GM19467 (cell line): ENCODE data around the gene CCDC50.

Experiments used
- ATAC-seq: cut with Tn5 transposase; IDR thresholded peaks from one replicate; pipeline ENCODE4 v1.9.1; 2021; ENCODE audit warnings: mild to moderate bottlenecking, moderate library complexity; ENCODE audit not compliant: unreplicated experiment

CCDC50 gene

DNA sequence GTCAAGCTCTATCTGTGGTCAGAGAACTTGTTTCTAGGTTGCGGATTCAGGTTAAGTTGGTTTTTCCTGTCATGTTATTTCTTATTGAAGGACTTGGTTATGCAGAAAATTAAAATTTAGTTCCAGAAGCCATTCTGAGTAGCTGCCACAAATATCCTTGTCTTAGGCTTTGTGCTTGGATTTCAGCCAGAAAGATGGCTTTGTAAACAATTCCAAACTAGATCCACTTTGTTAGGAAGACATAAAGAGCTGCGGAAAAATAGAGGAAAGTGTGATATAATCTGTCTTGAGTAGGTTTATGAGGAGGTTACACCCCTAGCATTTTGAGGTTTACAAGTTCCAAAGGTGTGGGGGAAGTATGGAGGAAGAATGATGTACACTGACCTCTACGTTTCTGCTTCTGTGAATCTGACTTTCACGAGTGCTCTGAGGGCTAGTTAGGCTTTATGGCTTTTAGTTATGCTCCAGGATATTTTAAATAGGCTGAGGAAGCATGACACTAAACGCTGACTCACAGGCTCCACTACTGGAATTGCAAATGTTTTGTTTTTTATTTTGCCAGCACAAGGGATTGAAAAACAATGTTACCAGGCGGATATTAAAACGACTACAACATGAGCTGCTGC is 47.4 kb downstream of the CCDC50 start:
- ATAC-seq, result no peak

DNA sequence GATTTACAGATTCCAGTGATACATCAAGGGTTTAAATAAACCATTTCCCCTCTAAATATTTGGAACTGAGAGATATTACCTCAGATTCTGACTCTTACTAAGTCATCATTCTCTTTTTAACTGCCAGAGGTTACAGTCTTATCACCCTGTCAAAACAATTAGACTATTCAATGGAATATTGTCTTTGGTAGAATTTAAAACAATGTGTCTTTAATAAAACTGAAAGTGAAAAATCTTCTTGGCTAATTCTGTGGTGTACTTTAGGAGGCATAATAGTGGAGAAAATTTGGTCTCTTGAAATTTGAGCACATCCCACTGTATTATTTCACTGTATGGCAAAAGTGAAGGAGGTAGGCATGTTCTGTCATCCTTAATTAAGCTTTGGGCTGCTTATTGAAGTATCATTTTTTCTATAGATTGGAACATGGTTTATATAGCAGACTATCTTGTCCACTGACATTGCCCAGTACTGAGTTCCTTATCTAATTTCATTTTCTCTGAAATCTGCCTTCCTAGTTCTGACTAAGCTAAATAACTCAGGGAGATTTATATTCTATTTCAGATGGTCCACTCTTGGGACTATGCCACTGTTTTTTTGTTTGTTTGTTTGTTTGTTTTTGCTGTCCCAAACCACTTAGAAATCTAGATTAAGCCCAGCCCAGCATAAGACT is 49.1 kb downstream of the CCDC50 start:
- no peak for ATAC-seq

DNA sequence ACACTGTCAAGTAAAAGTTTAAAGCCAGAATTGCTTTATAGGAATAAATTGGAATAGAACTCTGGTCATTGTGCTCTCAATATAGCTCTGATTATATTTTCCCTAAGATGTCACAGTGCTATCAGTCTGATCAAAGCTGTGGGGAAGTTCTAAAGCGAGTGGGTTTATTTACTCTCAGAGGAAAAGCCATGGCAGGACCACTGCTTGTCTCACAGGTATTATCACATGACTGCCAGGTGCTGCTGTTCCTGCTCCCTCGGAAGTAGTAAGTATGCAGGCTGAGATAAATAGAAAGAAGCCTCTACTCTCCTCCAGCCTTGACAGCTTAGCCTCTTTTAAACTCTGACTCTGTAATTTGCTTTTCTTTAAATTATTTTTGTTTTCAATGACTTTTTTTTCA is 50.3 kb downstream of the CCDC50 start:
- ATAC-seq, result no peak

DNA sequence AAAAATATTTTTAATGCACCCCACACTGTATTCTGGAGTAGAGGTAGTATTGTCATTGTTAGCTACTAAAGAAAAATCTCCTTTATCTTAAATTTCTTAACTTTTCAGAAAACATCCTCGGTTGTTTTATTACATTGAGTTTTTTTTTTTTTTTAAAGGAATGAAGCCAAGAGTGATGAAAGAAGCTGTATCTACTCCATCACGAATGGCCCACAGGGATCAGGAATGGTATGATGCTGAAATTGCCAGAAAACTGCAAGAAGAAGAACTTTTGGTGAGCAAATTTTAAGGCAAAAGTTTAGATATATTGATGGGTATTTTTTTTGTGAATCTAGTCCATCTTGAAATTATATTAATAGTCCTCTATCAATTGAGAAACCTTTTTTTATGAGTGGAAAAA is 50.8 kb downstream of the CCDC50 start:
- no peak for ATAC-seq

DNA sequence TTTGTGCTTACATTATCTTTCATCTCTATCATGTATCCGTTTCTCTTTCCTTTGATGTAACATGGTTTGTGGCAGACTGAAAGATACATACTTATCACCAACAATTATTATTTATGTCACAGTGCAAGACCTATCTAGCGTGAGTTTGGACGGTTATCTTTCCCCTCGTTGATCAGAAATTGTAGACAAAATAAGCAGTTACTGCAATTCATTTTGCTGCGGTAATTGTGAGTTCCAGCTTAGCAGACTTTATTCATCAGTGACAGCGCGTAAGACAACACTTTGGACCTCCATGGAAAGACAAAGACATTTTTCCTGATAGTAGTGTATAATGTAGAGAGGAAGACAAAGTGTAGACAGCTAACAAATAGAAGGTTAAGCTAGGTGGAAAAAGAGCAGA is 52.1 kb downstream of the CCDC50 start:
- ATAC-seq, result no peak

DNA sequence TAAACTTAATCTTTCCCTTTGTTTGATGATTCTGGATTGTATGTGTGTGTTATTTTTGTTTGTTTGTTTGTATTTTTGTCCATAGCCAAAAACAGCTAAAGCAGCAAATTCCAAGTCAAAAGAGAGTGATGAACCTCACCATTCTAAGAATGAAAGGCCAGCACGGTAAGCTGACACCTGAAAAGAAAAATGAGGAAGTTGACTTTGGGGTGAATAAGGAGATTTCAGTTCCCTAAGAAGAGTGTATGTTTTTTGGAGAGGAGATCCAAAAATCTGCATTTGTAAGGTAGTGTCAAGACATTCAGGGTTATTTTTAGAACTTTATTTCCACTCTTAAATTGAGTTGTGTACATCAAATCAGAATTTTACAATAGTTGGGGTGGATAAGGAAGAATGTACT is 53.5 kb downstream of the CCDC50 start:
- no peak for ATAC-seq

DNA sequence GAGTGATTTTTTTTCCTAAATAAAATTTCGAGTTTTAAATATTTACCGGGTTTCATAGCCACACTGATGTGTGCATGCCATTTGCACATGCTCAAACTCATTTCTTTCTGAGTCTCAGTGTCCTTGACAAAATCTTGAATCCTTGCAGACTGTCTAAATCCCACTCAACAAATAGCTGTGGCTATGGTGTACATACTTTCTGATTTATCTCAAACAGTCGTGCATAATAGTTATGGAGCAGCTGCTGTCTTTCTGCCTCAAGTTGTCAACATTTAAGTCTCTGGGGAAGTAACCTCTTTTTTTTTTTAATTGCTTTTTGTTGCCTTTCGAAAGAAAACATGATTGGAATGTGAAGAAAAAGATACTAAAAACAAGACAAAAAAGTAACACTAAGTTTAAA is 53.9 kb downstream of the CCDC50 start:
- ATAC-seq, result no peak

DNA sequence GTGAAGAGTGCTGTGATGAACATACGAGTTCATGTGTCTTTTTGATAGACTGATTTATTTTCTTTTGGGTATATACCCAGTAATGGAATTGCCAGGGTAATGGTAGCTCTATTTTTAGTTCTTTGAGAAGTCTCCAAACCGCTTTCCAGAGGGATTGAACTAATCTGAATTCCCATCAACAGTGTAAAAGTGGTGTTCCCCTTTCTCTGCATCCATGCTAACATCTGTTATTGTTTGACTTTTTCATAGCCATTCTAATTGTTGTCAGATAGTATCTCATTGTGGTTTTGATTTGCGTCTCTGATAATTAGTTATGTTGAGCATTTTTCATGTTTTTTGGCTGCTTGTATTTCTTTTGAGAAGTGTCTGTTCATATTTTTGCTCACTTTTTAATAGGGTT is 55.9 kb downstream of the CCDC50 start:
- no peak for ATAC-seq

DNA sequence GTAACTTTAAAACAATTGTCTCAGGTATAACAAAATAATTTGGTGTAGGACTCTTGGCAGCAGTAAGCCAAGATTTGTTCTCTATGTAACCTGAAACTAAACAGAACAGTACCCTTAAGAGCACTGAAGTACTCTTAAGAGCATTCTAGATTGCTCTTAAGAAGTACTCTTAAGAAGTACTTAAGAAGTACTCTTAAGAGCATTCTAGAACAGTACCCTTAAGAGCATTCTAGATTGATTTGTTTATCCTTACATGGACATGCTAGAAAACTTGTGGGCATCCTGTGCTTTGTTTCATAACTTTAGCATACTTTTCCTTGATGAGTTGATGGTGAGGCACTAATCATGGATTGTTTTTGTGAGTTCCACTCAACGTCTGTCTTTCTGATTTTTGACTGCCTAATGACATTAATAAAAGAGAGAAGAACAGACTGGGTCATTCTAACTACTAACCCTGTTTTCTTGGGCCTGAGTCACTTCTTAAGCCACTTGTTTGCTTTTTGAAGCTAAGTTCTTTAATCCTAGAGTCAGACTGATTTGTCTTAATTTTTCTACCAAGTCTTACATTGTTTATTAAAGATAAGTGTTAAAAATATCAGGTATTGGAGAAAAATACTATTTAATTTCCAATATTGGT is 58.4 kb downstream of the CCDC50 start:
- no peak for ATAC-seq

DNA sequence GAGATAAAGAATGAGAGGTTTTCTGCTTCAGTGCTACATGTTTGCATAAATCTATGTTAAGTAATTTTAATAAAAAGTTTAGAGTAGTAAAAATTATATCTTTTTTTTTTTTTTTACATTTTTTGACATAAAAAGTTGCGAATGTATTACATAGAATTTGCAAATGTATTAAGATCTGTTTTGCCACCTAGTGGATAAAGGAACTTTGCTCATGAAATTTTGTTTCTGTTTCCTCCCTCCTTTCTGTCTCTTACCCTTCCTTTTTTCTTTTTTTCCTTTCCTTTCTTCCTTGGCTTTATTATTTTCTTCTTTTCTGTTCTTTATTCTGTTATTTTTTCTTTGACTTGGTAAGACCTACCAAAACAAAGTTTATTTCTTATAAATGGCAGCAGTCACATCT is 59.6 kb downstream of the CCDC50 start:
- ATAC-seq, result no peak

DNA sequence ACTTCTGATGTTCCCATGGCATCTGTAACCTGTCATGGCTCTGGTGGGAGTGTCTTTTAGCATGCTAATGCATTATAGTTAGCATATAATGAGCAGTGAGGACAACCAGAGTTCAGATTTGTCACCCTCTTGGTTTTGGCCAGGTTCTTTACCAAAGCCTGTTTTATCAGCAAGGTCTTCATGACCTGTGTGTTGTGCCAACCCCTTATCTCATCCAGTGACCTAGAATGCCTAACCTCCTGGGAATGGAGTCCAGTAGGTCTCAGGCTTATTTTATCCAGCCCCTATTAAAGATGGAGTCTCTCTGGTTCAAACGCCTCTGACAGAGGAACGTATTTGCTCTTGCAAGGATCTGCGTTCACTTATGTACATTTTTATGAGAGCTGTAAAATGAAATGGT is 61.4 kb downstream of the CCDC50 start:
- ATAC-seq, result no peak

DNA sequence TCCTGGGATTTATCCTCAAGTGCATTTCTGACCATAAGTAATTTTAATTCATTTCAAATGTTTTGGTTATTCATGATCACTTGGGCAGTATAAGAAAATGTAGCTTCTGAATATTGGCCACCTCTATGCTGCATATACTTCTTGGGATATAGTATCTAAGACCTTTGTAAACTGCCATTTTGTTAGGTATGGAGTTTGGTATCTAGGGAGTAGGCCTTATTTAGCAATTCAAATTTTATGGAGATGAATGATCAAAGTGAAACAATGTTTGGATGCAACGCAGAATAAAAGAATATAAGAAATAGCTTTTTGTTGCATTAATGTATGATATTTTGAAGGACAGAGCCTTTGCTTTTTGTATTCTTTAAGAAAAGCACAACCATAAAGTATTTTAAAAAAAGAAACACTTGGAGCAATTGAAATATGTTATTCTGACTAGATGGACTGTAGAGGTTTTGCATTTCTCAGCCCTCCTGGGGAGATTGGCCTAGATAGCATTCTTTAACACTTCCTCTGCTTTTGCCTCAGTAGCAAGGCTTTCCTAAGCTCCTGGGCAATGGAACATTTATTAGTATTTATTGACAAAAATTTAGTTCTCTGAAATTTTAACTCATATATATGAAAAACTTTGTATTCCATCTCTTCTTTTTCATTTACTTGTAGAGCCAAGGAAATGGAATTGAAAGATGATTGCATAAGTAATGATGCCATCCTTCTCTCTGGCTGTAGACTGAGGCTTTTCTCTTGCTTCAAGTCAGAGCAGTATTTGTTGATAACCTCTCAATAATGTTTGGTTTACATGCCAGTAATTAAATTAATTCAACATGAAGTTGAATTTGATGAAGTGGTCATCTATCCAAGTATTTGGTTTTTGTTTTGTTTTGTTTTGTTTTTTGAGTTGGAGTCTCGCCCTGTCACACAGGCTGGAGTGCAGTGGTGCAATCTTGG is 62.9 kb downstream of the CCDC50 start:
- ATAC-seq, result no peak

DNA sequence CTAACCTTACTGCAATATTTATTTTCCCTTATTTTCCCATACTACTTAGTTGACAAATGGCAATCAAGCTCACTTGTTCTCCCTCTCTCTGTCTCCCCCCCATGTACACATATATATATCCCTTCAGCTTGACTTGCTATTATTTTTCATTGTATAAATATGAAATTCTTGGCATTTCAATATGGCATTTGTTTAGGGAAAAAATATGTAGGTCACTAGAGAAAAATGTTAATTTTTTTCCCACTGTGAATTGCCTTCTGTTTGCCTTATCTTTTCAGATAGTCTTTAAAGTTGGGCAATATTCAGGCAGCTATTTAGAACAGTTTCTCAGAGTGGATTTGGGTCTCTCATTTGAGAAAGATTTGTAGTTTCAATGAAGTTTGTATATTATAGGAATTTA is 64.0 kb downstream of the CCDC50 start:
- ATAC-seq, result no peak

DNA sequence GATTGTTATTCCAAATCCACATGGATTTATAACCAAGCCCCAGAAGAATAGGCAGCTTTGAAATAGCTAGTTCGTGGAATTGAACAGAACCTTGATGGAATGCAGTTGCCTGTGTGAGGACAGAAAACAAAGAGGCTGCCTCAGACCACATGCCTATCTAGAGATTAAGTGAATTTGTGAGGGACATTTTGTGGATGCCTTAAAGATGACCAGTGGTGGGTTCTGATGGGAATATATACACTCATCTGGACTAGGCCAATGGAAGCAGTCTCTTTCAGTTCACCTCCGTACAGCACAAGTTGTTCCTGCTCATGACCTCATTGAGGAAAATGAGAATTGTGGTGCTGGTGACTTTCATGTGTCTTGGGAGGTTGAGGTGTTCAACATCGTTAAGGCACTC is 68.6 kb downstream of the CCDC50 start:
- no peak for ATAC-seq

DNA sequence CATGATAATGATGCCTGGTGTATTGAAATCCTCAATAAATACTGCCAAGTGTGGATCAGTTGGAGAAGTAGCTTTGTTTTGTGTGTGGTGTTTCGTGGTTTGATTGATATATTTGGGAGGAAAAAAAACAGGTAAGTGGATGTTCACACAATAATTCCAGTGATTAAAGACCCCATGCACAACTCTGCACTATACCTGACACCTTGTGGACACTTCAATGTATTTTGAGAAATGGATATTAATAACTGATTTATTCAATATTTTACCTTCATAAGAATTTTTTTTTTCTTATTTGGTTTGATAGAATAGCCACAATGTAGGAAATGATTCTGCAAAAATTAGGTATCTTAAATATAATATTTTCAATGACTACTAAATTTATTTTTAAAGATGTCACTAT is 69.4 kb downstream of the CCDC50 start:
- ATAC-seq, result no peak

DNA sequence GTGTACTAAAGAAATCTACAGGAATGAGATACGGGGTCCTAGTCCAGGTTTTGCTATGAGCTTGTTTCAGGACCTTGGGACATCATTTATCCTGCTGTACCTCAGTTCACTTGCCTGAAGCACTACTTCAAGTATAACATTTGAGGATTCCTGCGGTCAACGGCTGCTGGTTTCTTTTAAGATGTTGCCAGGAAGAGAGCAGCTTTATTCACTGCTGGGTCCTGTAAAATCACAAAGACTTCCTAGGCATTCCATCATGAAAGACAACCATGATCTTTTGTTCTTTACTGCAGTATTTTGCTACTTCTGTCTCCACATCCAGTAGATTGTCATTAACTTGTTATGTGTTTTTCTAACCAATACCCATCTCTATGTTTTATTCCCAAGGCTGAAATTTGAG is 70.7 kb downstream of the CCDC50 start:
- ATAC-seq, result no peak

DNA sequence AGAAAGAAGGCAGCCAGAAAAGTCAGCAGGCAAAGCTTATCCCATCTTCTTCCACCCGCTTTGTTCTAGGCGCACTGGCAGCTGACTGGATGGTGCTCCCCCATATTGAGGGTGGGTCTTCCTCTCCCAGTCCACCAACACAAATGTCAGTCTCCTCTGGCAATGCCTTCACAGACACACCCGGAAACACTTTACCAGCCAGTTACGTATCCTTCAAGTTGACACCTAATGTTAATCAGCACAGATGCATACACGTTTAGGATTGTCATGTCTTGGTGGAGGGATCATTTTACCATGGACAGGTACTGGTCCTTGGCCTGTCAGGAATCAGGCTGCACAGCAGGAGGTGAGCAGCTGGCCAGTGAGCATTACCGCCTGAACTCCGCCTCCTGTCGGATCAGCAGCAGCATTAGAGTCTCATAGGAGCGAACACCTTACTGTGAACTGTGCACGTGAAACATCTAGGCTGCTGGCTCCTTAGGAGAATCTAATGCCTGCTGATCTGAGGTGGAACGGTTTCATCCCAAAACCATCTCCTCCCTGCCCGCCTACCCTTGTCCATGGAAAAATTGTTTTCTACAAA is 72.7 kb downstream of the CCDC50 start:
- ATAC-seq, result no peak

DNA sequence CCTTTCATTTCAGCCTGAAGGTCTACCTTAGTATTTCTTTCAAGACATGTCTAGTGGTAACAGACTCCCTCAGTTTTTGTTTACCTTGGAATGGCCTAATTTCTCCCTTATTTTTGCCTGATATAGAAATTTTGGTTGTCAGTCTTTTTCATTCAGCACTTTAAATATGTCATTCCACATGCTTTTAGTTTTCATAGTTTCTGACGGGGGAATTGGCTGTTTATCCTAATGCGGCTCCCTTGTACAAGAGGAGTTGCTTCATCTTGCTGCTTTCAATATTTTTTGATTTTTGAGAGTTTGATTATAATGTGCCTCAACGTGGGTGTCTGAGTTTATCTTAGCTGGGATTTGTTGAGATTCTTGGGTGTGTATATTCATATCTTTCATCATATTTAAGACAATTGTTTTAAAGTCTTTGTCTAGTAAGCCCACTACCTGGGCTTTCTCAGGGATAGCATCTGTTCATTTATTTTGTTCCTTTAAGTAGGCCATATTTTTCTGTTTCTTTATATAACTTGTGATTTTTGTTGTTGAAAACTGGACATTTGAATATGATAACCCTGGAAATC is 80.7 kb downstream of the CCDC50 start:
- ATAC-seq, result no peak

DNA sequence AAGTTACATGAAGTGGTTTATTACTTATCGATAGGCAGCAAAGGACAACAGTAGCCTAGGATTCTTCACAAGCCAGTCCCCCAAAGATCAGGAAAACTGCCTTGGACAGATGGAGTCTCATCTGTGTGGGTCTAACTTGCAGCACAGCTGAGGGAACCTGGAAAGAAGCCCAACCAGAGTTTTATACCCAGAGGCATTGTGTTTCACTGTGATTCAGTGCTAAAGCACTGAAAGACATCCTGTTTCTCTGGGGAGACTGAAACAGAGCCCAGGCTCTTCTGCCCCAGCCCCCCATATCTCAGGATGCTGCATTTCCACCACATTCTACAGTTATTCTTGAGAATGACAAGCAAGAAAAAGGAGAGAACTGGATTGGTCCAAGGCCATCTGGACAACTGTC is 83.6 kb downstream of the CCDC50 start:
- no peak for ATAC-seq

DNA sequence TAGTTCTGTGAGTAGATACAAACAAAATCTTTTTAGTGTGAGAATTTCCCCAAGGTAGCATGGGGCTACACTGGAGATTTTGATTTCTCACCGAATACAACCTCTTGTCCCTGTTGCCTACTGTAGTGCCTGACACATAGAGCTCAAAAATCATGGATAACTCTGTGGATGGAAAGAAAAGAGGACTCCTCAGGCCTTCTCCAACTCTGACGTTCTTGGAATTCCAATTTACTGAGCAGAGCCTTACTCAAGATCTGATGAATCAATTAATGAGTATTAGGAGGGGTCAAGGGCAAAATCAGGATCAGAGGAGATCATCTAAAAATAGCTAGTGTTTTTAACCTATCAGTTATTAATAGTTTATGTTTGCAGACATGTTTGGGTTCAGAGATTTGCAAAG is 85.1 kb downstream of the CCDC50 start:
- ATAC-seq, result no peak

DNA sequence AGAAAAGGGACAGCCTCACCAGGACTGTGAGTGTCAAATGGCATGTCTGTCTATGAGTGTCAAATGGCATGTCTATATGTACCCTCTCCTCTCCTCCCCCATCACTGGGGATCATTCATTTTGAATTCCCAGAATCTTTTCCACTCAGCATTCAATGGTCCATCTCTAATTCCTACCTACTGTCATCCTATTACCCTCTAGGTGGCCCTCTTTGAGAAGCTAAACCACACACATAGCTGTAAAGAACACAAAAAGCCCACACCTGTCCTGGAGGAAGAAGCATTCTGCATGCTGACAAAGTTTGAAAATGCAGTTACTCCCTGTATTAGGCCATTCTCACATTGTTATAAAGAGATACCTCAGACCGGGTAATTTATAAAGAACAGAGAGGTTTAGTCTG is 85.5 kb downstream of the CCDC50 start:
- no peak for ATAC-seq
